CD14-positive monocyte (primary cell): ENCODE data around the gene GOLGA2. TPM values are rescaled to one million over a fixed set of nuclear protein-coding genes. Genes with fewer than 3 reads are reported as not detected.

ENCODE experiments used
- DNase-seq, 3 donors: peaks; one replicate each; pipeline ENCODE4 v3.0.0-alpha.2; 2011 to 2022
- H2AFZ ChIP-seq: 2 replicates; pipeline ENCODE4 v1.6.0; 2012; ENCODE audit warnings: mild to moderate bottlenecking, low read depth, low read length, inconsistent platforms; ENCODE audit not compliant: insufficient read depth, poor library complexity, severe bottlenecking
- H3K27ac ChIP-seq, 2 donors: 1 replicate in 1 of 2; 2 replicates in 1 of 2; pipeline ENCODE4 v1.5.1; 2012 to 2013; ENCODE audit warnings: low read length in 2 of 2, control low read depth in 1 of 2, inconsistent platforms in 1 of 2, low read depth in 1 of 2, mild to moderate bottlenecking in 1 of 2
- H3K27me3 ChIP-seq, 2 donors: one replicate each; pipeline versions ENCODE4 v1.6.0 to v1.6.1; 2011 to 2013; ENCODE audit warnings: low read length in 2 of 2; ENCODE audit not compliant: control insufficient read depth in 2 of 2, insufficient read depth in 2 of 2
- H3K36me3 ChIP-seq, 2 donors: replicated peaks in 1 of 2; 1 replicate in 1 of 2; 2 replicates in 1 of 2; pipeline versions ENCODE4 v1.5.1 to v1.6.1; 2012 to 2013; ENCODE audit warnings: low read length in 2 of 2, control low read depth in 1 of 2, inconsistent platforms in 1 of 2, mild to moderate bottlenecking in 1 of 2; ENCODE audit not compliant: insufficient read depth in 2 of 2, control insufficient read depth in 1 of 2
- H3K4me1 ChIP-seq, 2 donors: 1 replicate in 1 of 2; 2 replicates in 1 of 2; pipeline versions ENCODE4 v1.5.1 to v1.6.1; 2012 to 2013; ENCODE audit warnings: low read length in 2 of 2, control low read depth in 1 of 2, inconsistent platforms in 1 of 2, mild to moderate bottlenecking in 1 of 2, moderate library complexity in 1 of 2; ENCODE audit not compliant: insufficient read depth in 2 of 2, control insufficient read depth in 1 of 2
- H3K4me2 ChIP-seq: replicated peaks from 2 replicates; pipeline ENCODE3; 2012; ENCODE audit warnings: low read length, moderate library complexity, mild to moderate bottlenecking; ENCODE audit not compliant: poor library complexity, severe bottlenecking; ENCODE audit errors: extremely low read depth
- H3K4me3 ChIP-seq, 3 experiments: fragments of 200-600 bp in 1 of 3; sonication (generic) in 1 of 3; replicated peaks in 1 of 3; 1 replicate in 2 of 3; 2 replicates in 1 of 3; pipeline ENCODE4 v1.5.1; 2011 to 2013; ENCODE audit warnings: low read length in 3 of 3, mild to moderate bottlenecking in 3 of 3, control low read depth in 2 of 3, low read depth in 2 of 3, inconsistent platforms in 1 of 3, moderate library complexity in 1 of 3
- H3K79me2 ChIP-seq: 2 replicates; pipeline ENCODE4 v1.6.0; 2012; ENCODE audit warnings: mild to moderate bottlenecking, control low read depth, inconsistent platforms, low read length, moderate library complexity; ENCODE audit not compliant: insufficient read depth
- H3K9ac ChIP-seq: 2 replicates; pipeline ENCODE4 v1.6.0; 2017; ENCODE audit warnings: low read length, mild to moderate bottlenecking; ENCODE audit not compliant: insufficient read depth, poor library complexity, severe bottlenecking
- H3K9me3 ChIP-seq, 2 donors: replicated peaks in 1 of 2; 1 replicate in 1 of 2; 2 replicates in 1 of 2; pipeline versions ENCODE4 v1.5.1 to v1.6.1; 2012 to 2013; ENCODE audit warnings: low read length in 2 of 2, control low read depth in 1 of 2; ENCODE audit not compliant: control insufficient read depth in 1 of 2, insufficient read depth in 1 of 2
- H4K20me1 ChIP-seq: 2 replicates; pipeline ENCODE4 v1.6.0; 2012; ENCODE audit warnings: mild to moderate bottlenecking, low read length, control low read depth, moderate library complexity; ENCODE audit not compliant: insufficient read depth
- H3K27ac Mint-ChIP-seq, 7 donors: one replicate each; pipeline ENCODE4 v1.8.0; 2020; ENCODE audit warnings: mild to moderate bottlenecking in 7 of 7, mixed read lengths in 7 of 7, moderate library complexity in 6 of 7, inconsistent platforms in 2 of 7
- H3K27me3 Mint-ChIP-seq, 3 donors: one replicate each; pipeline ENCODE4 v1.8.0; 2021 to 2022; ENCODE audit warnings: low read depth in 3 of 3, mild to moderate bottlenecking in 3 of 3, mixed read lengths in 3 of 3, moderate library complexity in 3 of 3, inconsistent platforms in 1 of 3
- H3K36me3 Mint-ChIP-seq, 2 donors: one replicate each; pipeline ENCODE4 v1.8.0; 2020; ENCODE audit warnings: mixed read lengths in 2 of 2, inconsistent platforms in 1 of 2, mild to moderate bottlenecking in 1 of 2
- H3K4me1 Mint-ChIP-seq: one replicate; pipeline ENCODE4 v1.8.0; 2020; ENCODE audit warnings: mild to moderate bottlenecking, mixed read lengths
- H3K4me3 Mint-ChIP-seq, 2 donors: one replicate each; pipeline ENCODE4 v1.8.0; 2020; ENCODE audit warnings: mild to moderate bottlenecking in 2 of 2, mixed read lengths in 2 of 2, moderate library complexity in 1 of 2
- H3K9me3 Mint-ChIP-seq, 7 donors: one replicate each; pipeline ENCODE4 v1.8.0; 2020 to 2022; ENCODE audit warnings: mixed read lengths in 7 of 7, mild to moderate bottlenecking in 6 of 7, moderate library complexity in 6 of 7, inconsistent platforms in 2 of 7
- CTCF ChIP-seq: fragments of 200-600 bp; IDR thresholded peaks from one replicate; pipeline ENCODE4 v1.8.0; 2022; ENCODE audit warnings: antibody characterized with exemption, mild to moderate bottlenecking
- WGBS: methylation state at CpG from one replicate; pipeline ENCODE4 v1.1.5; 2013; ENCODE audit warnings: missing lambda C conversion rate; ENCODE audit not compliant: insufficient coverage; 5-methylcytosine and 5-hydroxymethylcytosine counted together
- intact Hi-C, 2 donors: fragments of 100-400 bp; cut with micrococcal nuclease; formaldehyde crosslinking; loops; one replicate each; pipeline versions ENCODE4 v1.15.0 to v1.15.1; 2023
- polyA plus RNA-seq, 3 donors: library from polyadenylated mRNA; depleted of rRNA in 1 of 3; unstranded in 2 of 3; stranded (reverse) in 1 of 3; fragments of 300-500 nt in 2 of 3; fragments of >200 nt in 1 of 3; fragmentation: Illumina TruSeq in 2 of 3; gene quantifications; 1 replicate in 2 of 3; 2 replicates in 1 of 3; pipeline ENCODE4 v1.2.3, GENCODE V29; 2012 to 2021

GOLGA2 gene
- polyA plus RNA-seq, 3 donors = 2.9 to 34.2 (median 4.6) TPM

GRCh38 chr9:128298535-128299482 is 23.0 kb upstream of the GOLGA2 start:
- H3K4me3 Mint-ChIP-seq = no peak overlapping the region
- Histone ChIP-seq H3K9me3 (no peaks in the 10 kb centered on the region), H3K36me3 (no peaks in the 10 kb centered on the region), H2AFZ (no peak overlapping the region), H3K4me2 (no peak overlapping the region), H3K9ac (no peak overlapping the region), H3K4me3 (no peak overlapping the region), H3K27ac (no peak overlapping the region), H3K27me3 (no peaks in the 10 kb centered on the region), H3K4me1 (no peaks in the 10 kb centered on the region), H3K79me2 (no peaks in the 10 kb centered on the region), H4K20me1 (no peaks in the 10 kb centered on the region)
- no peak for TF ChIP-seq CTCF
- no peaks in the 10 kb centered on the region for H3K4me1 Mint-ChIP-seq
- H3K9me3 Mint-ChIP-seq = no peaks in the 10 kb centered on the region
- H3K27me3 Mint-ChIP-seq = peaks cover 0 to 4% (median 0%) of the 10 kb centered on the region in 3 donors
- 99% methylated on average over 8 of the region's 20 CpGs for WGBS
- no peaks in the 10 kb centered on the region for H3K36me3 Mint-ChIP-seq
- no peak for DNase-seq
- intact Hi-C loops = loop anchor here in 1 of 2 donors (10.0 kb wide), 1 partner anchor 116 kb away; no protein-coding TSS in a partner anchor
- H3K27ac Mint-ChIP-seq = peak overlapping the region in 1 of 7 donors; percentile 36

GRCh38 chr9:128297221-128297773 is 21.5 kb upstream of the GOLGA2 start:
- Histone ChIP-seq H3K4me1 (no peaks in the 10 kb centered on the region), H3K27ac (no peak overlapping the region), H3K27me3 (no peaks in the 10 kb centered on the region), H3K36me3 (no peaks in the 10 kb centered on the region), H3K79me2 (no peaks in the 10 kb centered on the region), H3K4me3 (no peak overlapping the region), H3K4me2 (no peak overlapping the region), H2AFZ (no peak overlapping the region), H4K20me1 (no peaks in the 10 kb centered on the region), H3K9me3 (no peaks in the 10 kb centered on the region), H3K9ac (no peak overlapping the region)
- Mint-ChIP-seq H3K4me1 (no peaks in the 10 kb centered on the region), H3K4me3 (no peak overlapping the region), H3K9me3 (no peaks in the 10 kb centered on the region), H3K27ac (peak overlapping the region in 1 of 7 donors; percentile 50), H3K36me3 (no peaks in the 10 kb centered on the region), H3K27me3 (peaks cover 0 to 4% (median 0%) of the 10 kb centered on the region in 3 donors)
- no peak for DNase-seq
- no peak for TF ChIP-seq CTCF
- intact Hi-C loops = loop anchor here in 1 of 2 donors (10.0 kb wide), 1 partner anchor 118 kb away; no protein-coding TSS in a partner anchor
- no CpG with 5 or more reads among the region's 2 CpGs for WGBS
